Globus pallidus (tissue), 1 donor: Measurements from ENCODE around the gene FRY.
A peak's percentile ranks its signal among the peaks of the same experiment; 100 is the strongest.

Experiments
- DNase-seq: peaks from one replicate; pipeline ENCODE4 v3.0.0-alpha.2; 2015; ENCODE audit warnings: low spot score

The FRY gene

GRCh38 chr13:32216281-32216680, 184.7 kb downstream of the FRY start:
- DNase-seq = no peak

GRCh38 chr13:32222046-32222676, 190.6 kb downstream of the FRY start:
- DNase-seq = no peak

DNA sequence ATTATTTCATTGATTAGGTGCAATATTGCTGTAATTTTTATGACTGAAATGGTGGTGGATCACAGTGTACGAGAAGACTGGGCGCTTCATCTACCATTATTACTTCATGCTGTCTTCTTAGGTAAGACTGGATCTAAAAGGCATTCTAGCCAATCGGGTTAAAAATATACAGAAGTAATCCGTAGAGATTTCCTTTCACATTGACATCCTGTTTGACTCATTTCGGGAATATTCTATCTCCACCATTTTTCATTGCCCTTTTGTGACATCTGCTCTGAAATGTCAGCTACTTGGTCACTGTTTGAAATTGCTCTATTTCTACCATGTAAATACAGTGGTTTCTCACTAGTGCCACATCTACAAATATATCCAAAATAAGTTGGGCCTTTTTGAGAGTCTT, 193.3 kb downstream of the FRY start:
- DNase-seq = no peak

DNA sequence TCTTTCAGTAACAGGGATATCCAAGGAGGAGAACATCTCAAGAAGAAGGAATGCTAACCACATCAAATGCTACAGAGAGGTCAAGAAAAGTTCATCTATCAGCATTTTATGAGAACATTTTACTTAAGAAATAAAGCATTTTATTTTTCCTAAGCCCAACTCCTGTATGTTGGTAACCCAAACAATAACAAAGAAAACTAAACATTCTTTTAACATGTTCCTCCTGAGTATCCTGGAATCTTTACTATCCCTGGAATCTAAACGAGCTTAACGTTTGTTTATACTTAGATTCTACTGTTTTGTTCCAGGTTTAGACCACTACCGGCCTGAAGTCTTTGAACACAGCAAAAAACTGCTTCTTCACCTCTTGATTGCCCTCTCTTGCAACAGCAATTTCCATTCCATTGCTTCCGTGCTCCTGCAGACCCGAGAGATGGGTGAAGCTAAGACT, 193.9 kb downstream of the FRY start:
- no peak for DNase-seq

GRCh38 chr13:32228330-32229041, 196.9 kb downstream of the FRY start:
- DNase-seq = no peak

- DNase-seq = no peak
Observed at GRCh38 chr13:32229443-32229842, 197.9 kb downstream of the FRY start.

DNA sequence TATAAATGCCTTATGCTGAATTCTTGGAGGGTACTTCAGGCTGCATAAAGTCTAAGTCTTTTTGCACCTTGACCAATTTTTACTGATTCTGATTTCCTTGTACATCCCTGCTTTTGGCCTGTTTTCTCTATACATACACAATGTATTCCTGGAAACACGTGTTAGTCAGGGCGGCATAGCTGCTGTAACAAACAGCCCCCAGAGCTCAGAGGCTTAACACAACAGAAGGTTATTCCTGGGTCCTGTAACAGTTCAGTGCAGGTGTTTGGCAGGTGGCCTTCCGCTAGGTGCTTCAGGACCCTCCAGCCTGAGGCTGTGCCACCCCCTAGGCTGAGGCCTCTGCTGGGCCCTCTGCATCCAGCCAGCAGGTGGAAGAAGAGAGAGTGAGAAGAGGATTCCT, 200.7 kb downstream of the FRY start:
- DNase-seq = no peak

- no peak for DNase-seq
Observed at GRCh38 chr13:32233062-32233461, 201.5 kb downstream of the FRY start.

GRCh38 chr13:32234914-32235313, 203.3 kb downstream of the FRY start:
- DNase-seq = no peak

DNA sequence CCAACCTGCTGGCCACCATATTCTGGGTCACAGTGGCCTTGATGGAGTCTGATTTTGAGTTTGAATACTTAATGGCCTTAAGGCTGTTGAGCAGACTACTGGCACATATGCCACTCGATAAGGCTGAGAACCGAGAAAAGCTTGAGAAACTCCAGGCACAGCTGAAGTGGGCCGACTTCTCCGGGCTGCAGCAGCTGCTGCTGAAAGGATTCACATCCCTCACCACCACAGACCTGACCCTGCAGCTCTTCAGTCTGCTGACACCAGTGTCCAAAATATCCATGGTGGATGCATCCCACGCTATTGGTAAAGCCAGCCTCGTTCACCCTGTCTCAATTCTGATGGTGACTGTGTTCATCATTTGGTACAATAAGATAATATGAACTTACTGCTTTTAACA, 206.1 kb downstream of the FRY start:
- no peak for DNase-seq

GRCh38 chr13:32243695-32244094, 212.1 kb downstream of the FRY start:
- no peak for DNase-seq

GRCh38 chr13:32245555-32245954, 214.0 kb downstream of the FRY start:
- DNase-seq = no peak

GRCh38 chr13:32246468-32246867, 214.9 kb downstream of the FRY start:
- DNase-seq = peak; percentile 23

DNA sequence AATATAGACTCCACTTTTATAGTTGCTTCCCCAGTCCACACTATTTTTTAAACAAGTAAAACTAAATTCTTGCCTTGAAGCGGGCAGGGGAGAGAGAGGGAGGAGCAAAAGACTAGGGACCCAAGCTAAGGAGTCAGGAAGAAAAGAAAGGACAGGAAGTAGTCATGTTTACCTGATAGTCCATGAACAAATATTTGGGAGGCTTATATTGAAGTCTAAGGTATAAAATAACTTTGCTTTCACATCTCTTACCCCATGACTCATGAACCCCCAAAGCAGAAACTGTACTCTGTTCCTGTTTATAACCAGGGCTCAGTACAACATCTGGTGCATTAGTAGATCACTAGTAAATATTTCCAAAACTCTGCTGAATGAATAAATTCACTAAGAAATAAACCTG, 216.3 kb downstream of the FRY start:
- no peak for DNase-seq

DNA sequence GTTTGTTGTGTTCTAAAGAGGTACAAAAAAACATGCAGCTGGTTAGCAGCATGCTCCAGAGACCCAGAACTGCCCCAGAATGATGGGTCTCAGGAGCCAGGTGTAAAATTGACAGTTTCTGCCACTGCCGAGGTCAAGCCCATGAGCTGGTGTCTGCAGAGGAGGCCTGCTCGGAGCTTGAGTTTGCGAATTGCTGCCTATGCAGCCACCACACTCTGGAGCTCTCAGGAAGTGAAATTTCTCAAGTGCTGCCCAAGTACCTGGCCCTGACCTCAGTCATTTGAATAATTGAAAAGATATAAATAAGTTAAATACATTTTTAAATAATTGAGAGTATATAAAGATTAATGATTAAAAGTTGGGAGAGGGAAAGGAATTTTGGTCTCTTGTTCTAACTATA, 217.2 kb downstream of the FRY start:
- DNase-seq = no peak

- no peak for DNase-seq
Observed at GRCh38 chr13:32252812-32253438, 221.4 kb downstream of the FRY start.

GRCh38 chr13:32253911-32254399, 222.4 kb downstream of the FRY start:
- no peak for DNase-seq

- DNase-seq = no peak
Observed at GRCh38 chr13:32254416-32254815, 222.8 kb downstream of the FRY start.

DNA sequence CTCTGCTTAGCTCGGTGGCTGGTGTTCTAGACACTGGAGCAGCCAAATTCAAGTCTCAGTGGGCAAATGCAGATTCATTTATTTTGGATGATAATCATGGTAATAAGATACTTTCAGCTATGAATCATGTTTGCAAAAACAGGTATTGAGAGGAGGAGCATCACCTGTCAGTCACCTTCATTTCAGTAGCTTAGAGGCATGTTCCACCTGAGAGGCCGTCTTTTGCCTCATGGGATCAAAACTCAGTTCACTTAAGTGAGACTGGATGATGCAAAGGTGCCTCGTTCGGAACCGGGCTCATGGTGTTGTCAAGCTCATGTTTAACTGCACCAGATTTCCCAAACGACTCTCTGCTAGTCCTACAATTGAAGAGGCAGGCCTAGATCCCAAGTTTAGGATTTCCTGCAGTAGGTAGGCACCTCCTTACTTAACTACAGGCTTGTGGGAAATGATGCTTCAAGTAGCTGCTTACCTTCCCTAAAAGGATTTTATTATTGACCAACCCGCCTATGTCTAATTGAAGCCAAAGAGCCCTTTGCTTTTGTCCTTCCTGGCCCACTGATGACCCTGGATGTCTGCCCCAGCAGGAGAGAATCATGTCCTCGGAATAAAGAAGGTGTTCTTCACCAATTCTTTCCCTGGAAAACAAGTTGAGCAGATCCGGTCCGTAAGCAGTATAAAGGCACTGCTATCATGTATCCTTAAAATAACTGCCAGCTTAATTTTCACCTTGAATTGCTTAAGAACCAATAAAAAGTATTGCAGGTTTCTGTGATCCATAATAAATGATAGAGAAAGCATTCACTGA, 223.5 kb downstream of the FRY start:
- no peak for DNase-seq

GRCh38 chr13:32255724-32256109, 224.1 kb downstream of the FRY start:
- no peak for DNase-seq

DNA sequence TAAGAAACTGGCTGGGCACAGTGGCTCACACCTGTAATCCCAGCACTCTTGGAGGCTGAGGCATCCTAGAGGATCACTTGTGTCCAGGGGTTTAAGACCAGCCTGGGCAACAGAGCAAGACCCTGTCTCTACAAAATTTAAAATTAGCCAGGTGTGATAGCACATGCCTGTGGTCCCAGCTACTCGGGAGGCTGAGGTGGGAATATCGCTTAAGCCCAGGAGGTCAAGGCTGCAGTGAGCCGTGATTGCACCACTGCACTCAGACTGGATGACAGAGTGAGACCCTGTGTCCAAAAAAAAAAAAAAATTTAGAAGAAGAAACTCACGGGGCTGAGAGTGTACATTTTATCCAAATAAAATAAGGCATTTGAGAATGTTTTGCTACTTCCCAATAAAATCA, 224.7 kb downstream of the FRY start:
- no peak for DNase-seq

DNA sequence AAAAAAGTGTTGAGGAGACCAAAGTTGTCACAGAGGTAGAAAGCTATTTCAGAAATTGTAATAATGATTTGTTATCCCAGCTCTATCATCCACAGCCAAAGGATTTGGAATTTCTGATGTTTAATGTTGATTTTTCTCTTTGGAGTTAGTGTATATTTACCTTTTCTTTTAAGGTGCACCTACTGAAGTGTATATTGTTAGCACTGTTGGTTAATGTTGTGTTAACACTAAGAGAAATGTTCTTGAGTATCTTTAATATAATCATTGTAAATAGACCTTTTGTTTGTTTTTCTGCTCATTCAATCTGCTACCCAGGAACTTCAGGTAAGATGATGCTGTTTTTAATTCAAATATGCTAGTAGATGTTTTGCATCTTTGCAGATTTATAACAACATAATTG, 226.1 kb downstream of the FRY start:
- DNase-seq = no peak
